RWPE1 (cell line): ENCODE results near the gene SGF29.
A peak's percentile ranks its signal among the peaks of the same experiment; 100 is the strongest.

Experiments used
- CTCF ChIA-PET: fragments of 350-600 bp; sonication (Branson Sonifier 250); formaldehyde crosslinking; extraction: SDS; loops from one replicate; lab custom pipeline; 2021; lab: Yijun Ruan, JAX
- POLR2A ChIA-PET: fragments of 400-600 bp; formaldehyde crosslinking; extraction: SDS; loops from one replicate; lab custom pipeline; 2020; ENCODE audit warnings: antibody characterized with exemption; ENCODE audit not compliant: low non-redundant PET; lab: Yijun Ruan, JAX
- DNase-seq: peaks from one replicate; pipeline ENCODE4 v3.0.0; 2012; ENCODE audit warnings: low spot score
- H3K27ac ChIP-seq: fragments of 450-650 bp; 2 replicates; pipeline ENCODE4 v1.5.1; 2017
- TF ChIP-seq, protein P1 (sequence below): fragments of 450-650 bp; conservative IDR thresholded peaks from 2 replicates; pipeline ENCODE4 v1.5.1; 2017; ENCODE audit warnings: low read depth, mild to moderate bottlenecking

SGF29 gene

DNA sequence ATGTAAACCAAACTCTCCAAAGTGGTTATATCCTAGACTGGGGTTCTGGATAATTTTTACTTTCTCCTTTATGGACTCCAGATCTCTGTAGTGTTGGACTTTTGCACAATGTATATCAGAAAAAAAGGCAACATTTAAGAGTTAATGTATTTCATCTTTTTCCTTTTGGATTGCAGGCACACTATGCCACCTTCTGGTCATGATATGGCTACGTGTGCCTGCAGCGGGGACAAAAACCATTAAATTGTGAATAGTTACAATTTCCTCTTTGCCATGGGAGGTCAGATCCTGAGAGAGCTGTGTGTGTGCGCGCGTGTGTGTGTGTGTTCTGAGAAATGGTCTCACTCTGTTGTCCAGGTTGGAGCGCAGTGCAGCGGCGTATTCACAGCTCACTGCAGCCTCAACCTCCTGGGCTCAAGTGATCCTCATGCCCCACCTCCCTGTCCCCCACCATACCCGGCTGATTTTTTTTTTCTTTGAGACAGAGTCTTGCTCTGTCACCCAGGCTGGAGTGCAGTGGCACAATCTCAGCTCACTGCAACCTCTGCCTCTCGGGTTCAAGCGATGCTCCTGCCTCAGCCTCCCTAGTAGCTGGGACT, 4.3 kb upstream of the SGF29 start:
- H3K27ac ChIP-seq, result no peak overlapping the region
- TF ChIP-seq, protein P1, sequence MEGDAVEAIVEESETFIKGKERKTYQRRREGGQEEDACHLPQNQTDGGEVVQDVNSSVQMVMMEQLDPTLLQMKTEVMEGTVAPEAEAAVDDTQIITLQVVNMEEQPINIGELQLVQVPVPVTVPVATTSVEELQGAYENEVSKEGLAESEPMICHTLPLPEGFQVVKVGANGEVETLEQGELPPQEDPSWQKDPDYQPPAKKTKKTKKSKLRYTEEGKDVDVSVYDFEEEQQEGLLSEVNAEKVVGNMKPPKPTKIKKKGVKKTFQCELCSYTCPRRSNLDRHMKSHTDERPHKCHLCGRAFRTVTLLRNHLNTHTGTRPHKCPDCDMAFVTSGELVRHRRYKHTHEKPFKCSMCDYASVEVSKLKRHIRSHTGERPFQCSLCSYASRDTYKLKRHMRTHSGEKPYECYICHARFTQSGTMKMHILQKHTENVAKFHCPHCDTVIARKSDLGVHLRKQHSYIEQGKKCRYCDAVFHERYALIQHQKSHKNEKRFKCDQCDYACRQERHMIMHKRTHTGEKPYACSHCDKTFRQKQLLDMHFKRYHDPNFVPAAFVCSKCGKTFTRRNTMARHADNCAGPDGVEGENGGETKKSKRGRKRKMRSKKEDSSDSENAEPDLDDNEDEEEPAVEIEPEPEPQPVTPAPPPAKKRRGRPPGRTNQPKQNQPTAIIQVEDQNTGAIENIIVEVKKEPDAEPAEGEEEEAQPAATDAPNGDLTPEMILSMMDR, result peak; percentile 71
- POLR2A ChIA-PET, result no interaction called here
- CTCF ChIA-PET, result interaction anchor here (0.6 to 0.8 kb wide), 3 partner anchors 58 to 271 kb away, joined by 3 to 6 read pairs (median 3); no protein-coding TSS in a partner anchor
- DNase-seq, result peak; percentile 21

DNA sequence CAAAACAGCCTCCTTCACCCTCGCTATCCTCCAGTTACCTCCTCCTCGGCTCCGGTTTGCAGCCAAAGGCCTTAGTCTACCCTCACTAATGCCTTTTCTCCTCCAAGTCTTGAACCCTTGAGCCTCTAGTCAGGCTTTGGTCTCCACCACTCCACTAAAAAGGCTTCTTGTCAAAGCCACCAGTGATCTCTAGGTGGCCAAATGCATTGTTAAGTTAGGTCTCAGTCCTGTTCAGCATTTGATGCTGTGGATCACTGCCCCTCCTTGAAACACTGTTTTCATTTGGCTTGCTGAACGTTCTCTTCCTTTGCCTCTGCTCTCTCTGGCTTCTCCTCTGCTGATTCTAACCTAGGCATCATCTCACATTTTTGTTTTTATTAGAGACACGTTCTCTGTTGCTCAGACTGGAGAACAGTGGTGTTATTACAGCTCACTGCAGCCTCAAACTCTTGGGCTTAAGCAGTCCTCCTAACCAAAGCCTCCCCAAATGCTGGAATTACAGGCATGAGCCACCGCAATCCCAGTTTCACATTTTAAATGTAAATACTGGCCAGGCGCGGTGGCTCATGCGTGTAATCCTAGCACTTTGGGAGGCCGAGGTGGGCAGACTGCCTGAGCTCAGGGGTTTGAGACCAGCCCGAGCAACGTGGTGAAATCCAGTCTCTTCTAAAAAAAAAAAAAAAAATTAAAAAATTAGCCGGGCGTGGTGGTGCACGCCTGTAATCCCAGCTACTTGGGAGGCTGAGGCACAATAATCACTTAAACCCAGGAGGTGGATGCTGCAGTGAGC, 1.1 kb downstream of the SGF29 start:
- ChIA-PET POLR2A (interaction anchor here (0.6 kb wide), 1 partner anchor 14 kb away, joined by 5 read pairs; no protein-coding TSS in a partner anchor), CTCF (interaction anchor here (0.6 to 0.9 kb wide), 3 partner anchors 30 to 233 kb away, joined by 3 to 4 read pairs (median 4); no protein-coding TSS in a partner anchor)
- H3K27ac ChIP-seq, result peak overlapping the region; percentile 91
- TF ChIP-seq, protein P1, result no peak
- DNase-seq, result no peak

DNA sequence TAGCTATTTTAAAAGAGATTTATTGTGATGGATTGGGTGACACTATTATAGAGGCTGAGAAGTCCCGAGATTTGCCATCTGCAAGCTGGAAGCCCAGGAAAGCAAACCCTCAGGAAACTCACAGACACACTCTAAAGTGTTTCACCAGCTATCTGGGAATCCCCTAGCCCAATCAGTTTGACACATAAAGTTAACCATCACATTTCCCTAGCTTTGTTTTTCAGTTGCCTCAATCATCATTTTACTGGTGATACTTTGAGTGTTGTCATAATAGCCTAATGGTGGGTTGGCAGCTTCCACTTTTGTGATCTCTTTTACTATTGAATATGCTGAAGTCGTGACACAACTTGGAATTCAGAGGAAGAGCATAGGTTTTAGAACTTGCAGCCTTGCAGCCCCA, 1.8 kb downstream of the SGF29 start:
- no peak overlapping the region for H3K27ac ChIP-seq
- ChIA-PET CTCF (interaction anchor here (0.6 to 0.9 kb wide), 2 partner anchors 30 to 234 kb away, joined by 3 to 4 read pairs; no protein-coding TSS in a partner anchor), POLR2A (no interaction called here)
- TF ChIP-seq, protein P1, result no peak
- DNase-seq, result no peak

DNA sequence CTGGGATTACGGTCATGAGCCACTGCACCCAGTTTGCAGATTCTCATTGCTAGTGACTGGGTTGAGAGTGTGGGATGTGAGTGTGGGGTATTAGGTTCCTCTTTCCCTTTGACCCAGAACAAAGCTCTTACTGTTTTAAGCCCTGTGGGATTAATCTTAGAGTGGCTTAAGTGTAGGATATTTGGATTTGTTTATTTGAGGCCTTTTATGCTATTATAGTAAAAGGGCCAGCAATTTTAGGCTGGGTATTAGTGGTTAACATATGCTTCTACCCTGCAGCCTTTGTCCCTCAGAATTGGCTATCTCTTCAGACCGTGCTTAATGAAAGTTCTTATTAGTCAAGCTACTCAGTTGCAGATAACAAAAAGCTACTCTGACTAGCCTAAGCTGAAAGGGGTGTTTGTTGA, 3.2 kb downstream of the SGF29 start:
- CTCF ChIA-PET, result interaction anchor here (0.5 kb wide), 1 partner anchor 19 kb away, joined by 3 read pairs; no protein-coding TSS in a partner anchor
- TF ChIP-seq, protein P1, result no peak

DNA sequence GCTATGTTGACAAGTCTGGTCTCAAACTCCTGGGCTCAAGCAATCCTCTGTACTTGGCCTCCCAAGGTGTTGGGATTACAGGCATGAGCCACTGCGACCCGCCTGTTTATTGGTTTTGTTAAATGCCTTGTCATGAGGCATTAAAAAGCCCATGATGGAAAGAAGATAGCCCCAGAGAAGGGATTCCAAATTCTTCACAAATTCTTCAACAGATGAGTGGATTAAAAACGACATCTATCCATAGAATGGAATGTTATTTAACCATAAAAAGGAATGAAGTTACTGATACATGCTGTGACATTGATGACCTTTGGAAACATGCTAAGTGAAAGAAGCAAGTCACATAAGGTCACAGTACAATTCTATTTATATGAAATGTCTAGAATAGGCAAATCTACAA, 4.7 kb downstream of the SGF29 start:
- ChIA-PET CTCF (interaction anchor here (0.7 kb wide), 1 partner anchor 292 kb away, joined by 3 read pairs; no protein-coding TSS in a partner anchor), POLR2A (interaction anchor here (0.8 kb wide), 1 partner anchor 36 kb away, joined by 4 read pairs; no protein-coding TSS in a partner anchor)
- no peak for DNase-seq
- TF ChIP-seq, protein P1, result no peak
- no peak overlapping the region for H3K27ac ChIP-seq

More for the DNA sequence above, 3.2 kb downstream of the SGF29 start:
- POLR2A ChIA-PET, result no interaction called here
- H3K27ac ChIP-seq, result no peak overlapping the region
- no peak for DNase-seq

DNA sequence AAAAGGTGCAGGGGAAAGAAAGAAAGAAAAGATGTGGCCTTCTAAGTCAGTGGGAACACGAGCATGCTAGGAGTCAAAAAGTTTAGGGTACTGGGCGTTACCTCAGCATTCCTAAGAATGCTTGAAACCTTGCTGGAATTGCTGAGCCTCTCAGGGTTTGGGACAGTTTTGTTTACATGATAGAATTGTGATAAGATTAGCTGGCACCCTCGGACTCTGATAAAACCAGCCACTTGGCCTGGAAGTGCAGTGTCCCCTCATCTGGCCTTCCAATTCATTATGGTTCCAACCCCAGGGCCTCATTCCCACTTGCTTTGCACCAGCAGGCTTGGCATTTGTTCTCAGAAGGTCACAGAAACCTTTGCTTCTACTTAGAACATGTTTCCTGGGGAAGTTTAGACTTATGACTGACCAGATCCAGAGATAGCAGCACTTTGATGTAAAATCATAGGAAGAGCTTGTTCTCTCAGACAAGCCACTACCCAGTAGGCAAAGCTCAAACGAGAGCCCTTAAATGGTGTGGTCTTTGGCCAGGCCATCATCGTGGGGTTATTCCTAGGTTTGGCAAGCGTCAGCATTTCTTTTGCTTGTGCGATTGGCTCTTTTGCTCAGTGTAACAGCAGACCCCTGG, 8.0 kb downstream of the SGF29 start:
- DNase-seq, result no peak
- POLR2A ChIA-PET, result no interaction called here
- TF ChIP-seq, protein P1, result no peak
- H3K27ac ChIP-seq, result no peak overlapping the region
- CTCF ChIA-PET, result interaction anchor here (0.6 kb wide), 1 partner anchor 33 kb away, joined by 3 read pairs; no protein-coding TSS in a partner anchor
